Cortex of kidney (tissue), 1 donor: ENCODE results near the gene NUDT3.

Experiments used
- DNase-seq: peaks from one replicate; lab custom pipeline; 2025; lab: John Stamatoyannopoulos, UW

The NUDT3 gene

DNA sequence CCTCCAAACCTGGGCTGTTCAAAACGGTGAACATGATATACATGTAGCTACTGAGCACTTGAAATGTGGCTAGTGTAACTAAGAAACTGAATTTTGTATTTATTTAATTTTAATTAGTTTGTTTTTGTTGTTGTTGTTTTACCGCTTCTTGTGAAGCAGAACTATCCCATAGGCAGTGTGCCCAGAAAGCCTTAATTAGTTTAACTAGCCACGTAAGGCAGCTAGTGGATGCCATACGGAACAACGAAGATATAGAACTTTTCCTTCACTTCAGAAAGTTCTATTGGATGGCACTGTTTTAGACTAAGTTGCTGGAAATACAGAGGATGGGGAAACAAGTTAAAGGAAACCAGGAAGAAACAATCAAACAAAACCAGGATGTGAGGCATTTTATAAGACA is 70.6 kb downstream of the NUDT3 start:
- DNase-seq = no peak

DNA sequence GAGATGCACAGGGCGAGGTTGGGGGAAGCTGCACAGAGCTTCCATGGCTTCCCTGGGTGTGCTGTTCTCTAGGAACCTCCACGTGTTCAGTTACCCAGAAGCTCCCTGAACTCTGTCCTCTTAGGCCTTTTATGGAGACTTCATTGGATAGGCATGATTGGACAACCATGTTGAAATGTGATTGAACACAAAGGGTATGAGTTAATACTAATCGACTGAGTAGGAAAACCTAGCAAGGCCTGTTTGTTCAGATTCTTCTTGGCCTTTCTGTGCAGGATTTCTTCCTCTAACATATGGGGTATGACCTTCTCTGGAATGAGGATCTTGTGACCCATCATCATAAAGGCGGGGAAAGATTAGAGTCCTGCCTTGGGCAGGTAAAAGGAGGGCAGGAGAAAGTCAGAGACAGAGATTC is 73.0 kb downstream of the NUDT3 start:
- no peak for DNase-seq

DNA sequence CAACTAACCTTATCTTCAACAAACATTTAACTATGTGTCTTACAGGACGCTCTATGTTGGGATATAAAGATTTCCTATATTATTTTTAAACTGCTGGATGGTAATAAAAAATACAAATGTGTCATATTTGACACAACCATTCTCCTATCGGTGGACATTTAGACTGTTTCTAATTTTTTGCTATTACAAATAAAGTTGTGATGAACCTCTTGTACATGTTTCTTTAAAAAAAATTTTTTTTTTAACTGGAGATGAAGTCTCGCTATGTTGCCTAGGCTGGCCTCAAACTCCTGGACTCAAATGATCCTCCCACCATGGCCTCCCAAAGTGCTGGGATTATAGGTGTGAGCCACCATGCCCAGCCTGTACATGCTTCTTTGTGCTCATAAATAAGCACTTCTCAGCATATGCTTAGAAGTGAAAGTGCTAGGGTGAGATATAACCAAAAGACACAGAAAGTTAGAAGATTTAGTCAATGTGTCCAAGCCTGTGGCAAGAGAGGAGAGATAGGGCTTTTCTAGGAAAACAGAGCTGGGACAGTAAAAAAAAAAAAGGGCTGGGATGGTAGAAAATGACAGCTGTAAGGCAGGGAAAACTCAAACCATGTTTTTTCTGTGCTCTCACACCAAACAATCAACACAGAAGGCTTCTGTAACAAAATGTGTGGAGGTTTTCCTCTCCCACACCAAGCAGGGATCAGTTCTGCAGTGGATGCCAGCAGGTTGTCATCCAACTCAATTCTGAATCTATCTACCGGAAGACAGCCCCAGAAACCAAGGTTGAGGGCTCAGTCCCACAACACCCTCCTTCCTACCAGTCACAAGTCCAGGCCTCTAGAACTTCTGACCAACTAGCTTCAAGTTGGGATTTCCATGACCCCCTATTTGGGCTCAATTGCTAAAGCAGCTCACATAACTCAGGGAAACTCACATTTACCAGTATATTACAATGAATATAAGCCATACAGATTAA is 73.7 kb downstream of the NUDT3 start:
- no peak for DNase-seq

DNA sequence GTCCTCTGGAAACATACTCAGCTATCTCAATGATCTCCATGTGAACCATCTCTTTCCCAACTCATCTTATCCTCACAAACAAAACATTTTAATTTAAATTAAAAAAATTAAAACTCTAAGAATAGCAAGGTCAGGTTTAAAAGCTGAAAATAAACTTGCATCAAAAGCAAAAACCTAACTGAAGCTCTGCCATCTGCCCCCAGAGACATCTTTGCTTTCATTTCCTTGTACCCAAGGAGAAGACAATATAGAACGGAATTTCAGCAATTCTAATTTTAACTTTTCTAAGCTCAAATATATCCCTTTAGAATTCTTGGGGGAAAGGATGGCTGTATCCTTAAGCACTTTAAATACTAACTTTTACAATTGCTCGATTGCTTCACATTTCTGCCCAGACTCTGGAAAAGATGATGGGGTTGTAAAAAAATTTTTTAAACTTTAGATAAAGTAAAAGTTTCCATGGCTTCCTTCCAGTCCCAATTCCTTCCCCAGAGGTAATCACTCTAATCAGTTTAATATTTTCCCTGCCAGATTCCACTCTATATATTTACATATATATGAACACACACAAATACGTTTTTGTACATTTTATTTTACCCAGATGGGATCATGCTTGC is 74.5 kb downstream of the NUDT3 start:
- no peak for DNase-seq

DNA sequence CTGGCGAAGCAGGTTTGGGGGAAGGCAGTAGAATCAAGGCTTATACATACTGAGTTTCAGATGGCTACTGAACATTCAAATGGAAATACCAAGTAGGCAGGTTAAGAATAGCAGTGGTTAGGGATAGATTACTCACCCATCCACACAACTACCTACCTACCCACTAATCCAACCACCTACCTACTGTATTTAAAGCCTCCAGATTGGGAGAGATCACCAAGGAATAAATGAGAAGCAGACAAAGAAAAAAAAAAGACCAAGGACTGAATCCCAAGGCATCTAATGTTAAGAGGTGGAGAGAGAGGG is 75.3 kb downstream of the NUDT3 start:
- DNase-seq = no peak

DNA sequence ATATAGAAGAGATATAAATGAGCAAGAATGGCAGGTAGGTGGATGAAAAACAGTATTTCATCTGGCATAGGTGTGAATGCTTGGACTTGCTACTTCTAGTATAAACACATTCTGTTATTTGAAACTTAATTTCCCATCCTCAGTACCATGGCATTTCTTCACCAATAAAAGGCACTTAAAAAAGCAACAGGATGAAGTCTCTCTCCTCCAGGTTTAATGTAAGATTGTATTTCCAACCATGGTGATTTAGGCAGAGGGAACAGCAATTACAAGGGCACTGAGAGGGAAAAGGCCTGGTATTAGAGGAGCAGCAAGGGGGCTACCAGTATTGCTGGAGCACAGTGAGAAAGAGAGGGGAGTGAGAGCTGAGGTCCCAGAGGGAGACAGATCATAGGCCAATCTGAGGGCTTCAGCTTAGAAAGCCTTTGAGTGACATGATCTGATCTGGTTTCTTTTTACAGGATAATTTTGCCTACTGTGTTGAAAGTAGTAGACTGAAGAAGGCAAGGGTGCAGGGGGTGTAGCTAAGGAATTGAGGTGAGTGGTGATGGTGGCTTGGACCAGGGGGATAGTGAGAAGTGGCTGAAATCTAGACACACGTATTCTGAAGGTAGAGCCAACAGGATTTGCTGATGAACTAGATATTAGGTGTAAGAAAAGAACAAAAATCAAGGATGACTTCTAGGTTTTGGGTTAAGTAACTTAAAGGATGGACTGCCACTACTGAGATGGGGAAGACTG is 75.9 kb downstream of the NUDT3 start:
- DNase-seq = no peak

DNA sequence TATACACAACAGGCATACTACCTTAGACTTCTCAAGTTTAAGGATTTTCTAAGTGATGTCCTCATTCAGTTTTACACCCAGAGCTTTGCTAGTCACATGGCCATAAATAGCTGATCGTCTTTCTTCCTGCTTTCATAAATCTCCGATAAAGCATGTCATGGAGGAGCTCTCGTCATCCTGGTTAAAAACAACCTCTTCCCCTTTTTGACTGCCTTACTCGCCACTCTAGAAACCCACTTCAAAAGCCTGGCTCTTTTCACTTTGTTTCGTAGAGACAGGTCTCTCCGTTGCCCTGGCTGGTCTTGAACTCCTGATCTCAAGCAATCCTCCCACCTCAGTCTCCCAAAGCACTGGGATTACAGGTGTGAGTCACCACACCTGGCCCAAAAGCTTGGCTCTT is 76.7 kb downstream of the NUDT3 start:
- no peak for DNase-seq

DNA sequence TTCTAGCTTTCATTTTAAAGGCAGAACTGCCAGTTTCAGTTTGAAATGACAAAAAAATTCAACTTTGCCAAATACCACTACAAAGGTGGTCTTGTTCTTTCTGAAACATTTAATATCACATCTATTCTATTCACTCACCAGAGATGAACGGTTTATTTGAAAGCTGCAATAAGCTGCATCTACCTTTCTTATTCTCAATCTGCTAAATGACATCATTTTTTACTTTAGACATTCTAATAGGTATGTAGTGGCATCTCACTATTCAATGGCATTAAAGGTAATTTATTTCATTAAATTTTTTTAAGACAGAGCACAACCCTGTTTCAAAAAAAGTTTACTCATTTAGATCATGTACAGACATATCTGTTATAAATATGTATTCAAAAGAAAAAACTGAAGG is 77.2 kb downstream of the NUDT3 start:
- no peak for DNase-seq

DNA sequence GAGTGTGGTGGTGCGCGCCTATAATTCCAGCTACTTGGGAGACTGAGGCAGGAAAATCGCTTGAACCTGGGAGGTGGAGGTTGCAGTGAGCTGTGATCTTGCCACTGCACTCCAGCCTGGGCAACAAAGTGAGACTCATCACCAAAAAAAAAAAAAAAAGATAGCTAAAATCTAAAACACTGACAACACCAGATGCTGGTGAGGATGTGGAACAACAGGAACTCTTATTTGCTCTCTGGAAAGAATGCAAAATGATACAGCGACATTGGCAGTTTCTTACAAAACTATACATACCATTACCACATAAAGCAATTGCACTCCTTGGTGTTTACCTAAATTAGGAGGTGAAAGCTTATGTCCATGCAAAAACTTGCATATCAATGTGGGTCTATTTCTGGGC is 80.2 kb downstream of the NUDT3 start:
- DNase-seq = no peak

DNA sequence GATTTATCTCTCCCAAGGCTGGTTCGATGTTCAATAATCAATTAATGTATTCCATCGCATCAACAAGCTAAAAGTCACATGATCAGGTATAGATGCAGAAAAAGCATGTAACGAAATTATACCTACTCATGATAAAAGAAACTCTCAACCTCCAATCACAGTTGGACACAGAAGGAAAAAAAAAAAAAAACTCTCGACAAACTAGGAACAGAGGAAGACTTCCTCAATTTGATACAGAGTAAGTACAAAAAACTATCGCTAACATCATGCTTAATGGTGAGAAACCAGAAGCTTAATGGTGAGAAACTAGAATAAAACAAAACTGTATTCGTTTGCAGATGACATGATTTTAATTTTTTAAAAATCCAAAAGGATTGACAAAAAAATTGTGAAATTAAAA is 81.7 kb downstream of the NUDT3 start:
- DNase-seq = no peak

DNA sequence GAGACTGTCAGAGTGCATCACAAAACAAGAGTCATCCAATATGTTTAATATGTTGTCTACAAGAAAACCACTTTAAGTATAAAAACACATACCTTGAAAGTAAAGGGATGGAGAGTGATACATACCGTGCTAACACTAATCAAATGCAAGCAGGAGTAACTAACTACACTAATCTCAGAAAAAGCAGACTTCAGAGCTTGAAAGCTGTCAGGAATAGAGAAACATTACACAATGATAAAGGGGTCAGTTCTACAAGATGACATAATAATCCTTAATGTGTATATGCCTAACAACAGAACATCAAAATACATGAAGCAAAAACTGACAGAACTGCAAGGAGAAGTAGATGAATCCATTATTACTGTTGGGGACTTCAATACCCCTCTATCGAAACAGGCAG is 84.0 kb downstream of the NUDT3 start:
- no peak for DNase-seq

DNA sequence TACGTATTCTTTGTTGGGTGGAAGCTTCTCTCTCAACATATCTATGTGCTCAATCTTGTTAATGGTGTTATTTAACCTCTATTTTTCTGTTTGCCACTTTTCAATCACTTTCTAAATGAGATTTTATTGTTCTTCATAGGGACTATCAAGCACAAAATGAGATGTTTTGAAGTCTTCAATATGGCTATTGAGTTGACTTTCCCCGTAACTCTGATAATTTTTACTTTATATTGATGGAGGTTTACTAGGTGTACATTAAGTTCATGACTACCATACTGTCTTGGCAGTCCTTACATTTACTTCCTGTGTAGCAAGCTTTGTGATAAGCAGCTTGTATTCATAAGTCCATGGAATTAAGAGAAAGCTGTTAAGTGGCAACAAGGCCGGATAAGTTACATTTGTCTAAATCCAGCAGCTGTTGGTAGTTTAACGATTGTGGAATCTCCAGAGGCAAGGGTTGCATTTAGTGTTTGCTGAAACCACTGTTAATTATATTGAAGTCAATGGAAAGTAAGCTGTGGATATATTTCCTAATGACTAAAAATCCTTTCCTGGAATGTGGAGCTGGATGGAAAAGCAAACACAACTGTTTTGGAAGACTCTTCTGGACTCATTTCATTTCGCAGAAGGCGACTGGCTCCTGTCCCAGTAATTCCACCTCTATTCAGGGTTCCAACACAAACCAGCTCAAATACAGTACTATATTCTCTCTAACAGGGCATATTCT is 86.3 kb downstream of the NUDT3 start:
- no peak for DNase-seq

DNA sequence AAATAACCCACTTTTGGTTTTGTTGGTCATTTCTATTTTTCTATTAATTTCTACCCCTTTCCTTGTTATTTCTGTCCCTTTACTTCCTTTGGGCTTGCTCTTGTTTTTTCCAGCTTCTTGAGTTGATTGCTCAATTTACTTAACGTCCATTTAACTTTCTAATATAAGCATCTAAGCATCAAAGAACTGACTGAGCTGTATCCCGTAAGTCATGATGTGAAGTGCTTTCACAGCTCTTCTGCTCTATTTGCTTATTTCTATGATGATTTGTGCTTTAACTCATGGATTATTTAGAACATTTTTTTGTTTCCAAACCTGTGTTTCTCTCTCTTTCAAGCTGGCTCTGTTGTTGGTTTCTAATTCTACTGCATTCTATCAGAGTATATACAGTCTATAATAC is 87.0 kb downstream of the NUDT3 start:
- DNase-seq = no peak

DNA sequence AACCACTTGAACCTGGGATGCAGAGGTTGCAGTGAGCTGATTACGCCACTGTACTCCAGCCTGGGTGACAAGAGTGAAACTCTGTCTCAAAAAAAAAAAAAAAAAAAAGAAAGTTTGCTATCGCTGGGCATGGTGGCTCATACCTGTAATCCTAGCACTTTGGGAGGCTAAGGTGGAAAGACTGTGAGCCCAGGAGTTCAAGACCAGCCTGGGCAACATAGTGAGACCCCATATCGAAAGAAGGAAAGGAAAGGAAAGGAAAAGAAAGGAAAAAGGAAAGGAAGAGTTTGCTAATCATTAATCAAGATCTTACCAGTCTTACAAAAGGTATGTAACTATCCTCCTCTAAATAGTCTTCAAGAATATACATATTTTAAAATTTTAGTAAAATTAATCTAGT is 88.3 kb downstream of the NUDT3 start:
- no peak for DNase-seq

DNA sequence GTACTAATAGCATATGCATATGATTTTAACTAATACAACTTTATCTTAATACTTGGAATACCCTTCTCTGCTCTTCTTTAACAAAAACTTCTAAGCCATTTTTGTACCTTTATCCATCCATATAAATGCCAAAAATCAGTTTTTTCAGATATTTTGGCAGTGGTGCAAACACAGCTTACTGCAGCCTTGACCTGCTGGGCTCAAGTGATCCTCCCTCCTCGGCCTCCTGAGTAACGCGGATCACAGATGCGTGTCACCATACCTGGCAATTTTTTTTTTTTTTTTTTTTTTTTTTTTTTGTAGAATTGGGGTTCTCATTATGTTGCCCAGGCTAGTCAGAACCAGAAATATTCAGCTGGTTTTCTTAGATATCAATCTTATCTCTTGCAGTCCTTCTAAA is 89.5 kb downstream of the NUDT3 start:
- DNase-seq = no peak

DNA sequence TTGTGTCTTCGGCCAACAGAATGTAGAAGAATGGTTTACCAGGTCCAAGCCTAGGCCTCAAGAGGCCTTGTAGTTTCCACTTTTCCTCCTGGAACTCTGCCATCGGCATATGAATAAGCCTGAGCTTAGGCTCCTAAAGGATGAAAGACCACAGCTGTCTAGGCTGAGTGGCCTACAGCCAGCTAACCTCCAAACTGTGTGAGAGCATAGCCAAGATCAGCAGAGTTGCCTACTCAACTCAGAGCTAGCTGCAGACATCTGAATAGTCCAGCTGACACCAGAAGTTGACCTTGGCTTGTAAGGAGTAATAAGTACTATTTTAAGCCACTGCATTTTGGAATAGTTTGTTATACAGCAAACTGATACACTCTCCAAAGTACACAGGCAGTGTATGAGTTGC is 91.1 kb downstream of the NUDT3 start:
- no peak for DNase-seq

DNA sequence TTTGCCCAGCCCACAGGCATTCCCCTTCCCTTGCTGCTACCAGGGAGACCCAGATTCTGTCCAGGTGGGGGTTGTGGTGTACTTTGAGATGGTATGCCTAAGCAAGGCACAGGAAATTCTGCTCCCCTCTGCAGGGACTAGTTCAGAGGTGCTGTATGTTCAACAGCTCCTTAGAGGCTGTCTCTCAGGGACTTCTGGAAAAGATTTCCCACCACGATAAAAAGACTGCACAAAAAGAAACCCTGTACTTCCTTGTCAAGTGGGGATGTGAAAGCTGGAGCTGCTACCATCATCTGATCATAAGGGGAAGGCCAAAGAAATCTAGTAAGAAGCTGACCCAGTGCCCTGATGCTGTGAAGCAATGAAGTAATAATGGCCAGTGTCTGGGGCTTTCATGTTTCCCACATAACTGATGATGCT is 92.1 kb downstream of the NUDT3 start:
- DNase-seq = no peak

DNA sequence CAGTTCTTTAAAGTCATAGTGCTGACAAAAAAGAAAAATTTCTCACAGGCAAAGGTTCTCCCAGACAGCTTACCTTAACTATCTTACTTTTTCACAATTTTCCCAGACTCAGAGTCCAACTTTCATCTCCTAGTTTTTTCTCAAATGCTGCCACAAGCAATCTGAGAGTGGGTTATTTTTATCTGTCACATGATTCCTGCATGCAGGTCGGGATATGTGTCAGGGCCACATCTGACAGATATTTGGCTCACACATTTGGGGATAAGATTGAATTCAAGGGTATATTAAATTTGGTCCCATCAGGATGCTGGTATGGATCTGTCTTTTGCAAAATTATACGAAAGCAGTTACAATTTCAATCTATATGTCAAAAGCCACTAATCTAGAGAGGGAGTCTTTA is 93.5 kb downstream of the NUDT3 start:
- DNase-seq = no peak

DNA sequence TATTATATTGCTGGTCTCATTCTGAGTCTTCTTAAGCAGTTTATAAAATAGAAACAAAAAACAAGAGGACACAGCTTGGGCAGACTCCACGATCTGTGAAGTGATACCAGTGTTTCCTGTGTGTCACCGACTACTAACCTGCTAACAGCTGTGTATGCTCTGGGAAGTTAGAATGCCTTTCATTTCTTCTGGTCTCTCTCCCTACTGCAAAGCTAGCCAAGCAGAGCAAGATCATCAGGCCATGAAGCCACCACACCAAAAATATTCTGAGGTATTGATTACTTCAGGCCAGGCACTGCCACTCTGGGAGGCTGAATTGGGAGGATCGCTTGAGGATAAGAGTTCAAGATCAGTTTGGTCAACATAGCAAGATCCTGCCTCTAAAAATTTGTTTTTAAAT is 96.7 kb downstream of the NUDT3 start:
- DNase-seq = no peak

DNA sequence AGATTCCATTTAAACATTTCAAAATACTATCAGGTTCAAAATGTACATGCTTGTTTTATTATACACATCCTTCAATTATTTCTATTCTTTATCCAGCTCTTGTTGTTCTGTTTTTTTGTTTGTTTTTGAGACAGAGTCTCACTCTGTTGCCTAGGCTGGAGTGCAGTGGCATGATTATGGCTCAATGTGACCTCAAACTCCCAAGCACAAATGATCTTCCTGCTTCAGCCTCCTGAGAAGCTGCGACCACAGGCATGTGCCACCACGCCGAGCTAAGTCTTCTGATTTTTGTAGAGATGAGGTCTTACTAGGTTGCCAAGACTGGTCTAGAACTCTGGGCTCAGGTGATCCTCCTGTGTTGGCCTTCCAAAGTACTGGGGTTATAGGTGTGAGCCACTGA is 99.5 kb downstream of the NUDT3 start:
- no peak for DNase-seq

DNA sequence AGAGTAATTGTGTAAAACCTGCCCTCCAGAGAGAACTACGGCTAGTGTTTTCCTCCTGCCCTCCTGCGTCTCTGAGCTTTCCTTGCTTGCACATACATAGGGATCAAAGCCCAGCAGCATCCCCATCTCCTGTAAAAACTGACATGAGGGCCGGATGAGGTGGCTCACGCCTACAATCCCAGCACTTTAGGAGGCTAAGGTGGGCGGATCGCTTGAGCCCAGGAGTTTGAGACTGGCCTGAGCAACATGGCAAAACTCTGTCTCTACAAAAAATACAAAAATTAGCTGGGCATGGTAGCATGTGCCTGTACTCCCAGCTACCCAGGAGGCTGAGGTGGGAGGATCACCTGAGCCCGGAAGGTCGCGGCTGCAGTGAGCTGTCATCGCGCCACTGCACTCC is 103.3 kb downstream of the NUDT3 start:
- DNase-seq = no peak

DNA sequence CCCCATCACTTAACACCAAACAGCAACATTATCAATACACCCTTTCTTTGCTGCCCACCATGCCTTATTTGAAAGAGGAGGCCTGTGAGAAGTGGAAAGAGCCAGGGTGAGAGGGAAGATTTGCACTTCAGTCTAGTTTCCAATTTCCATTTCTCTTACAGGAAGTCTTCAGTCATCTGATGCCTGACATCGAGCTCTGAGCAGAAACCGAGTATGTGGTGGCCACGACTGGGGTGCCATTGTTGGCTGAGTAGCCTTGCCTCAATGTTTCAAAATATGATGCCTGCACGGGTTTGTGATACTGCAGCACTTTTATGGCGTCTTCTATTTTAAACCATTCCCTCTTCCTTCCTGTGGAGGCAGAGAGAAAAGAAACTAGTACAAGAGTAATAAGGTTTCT is 103.9 kb downstream of the NUDT3 start:
- DNase-seq = no peak
